Skin of body (tissue), 2 donors: ENCODE results near the gene CDAN1. TPM values are rescaled to one million over a fixed set of nuclear protein-coding genes. Genes with fewer than 3 reads are reported as not detected.
"Not testable (repeated sequence)": the region's sequence is repeated elsewhere in the genome, so short reads cannot be mapped to it uniquely, and the experiment has no call there.

ENCODE experiments used
- DNase-seq: peaks from one replicate; lab custom pipeline; 2025; lab: John Stamatoyannopoulos, UW
- total RNA-seq: library from RNA; depleted of rRNA; stranded (reverse); fragments of >200 nt; gene quantifications from one replicate; pipeline ENCODE4 v1.2.3, GENCODE V29; 2014

The CDAN1 gene
- total RNA-seq, 1 donor from 2014 or later, result 9.6 TPM

GRCh38 chr15:42707873-42708544 is 28.9 kb downstream of the CDAN1 start:
- no peak for DNase-seq

GRCh38 chr15:42707068-42707467 is 29.9 kb downstream of the CDAN1 start:
- DNase-seq, result no peak

GRCh38 chr15:42705336-42705735 is 31.6 kb downstream of the CDAN1 start:
- no peak for DNase-seq

GRCh38 chr15:42704492-42704926 is 32.4 kb downstream of the CDAN1 start:
- no peak for DNase-seq

- no peak for DNase-seq
Observed at GRCh38 chr15:42696626-42697025, 40.3 kb downstream of the CDAN1 start.

- DNase-seq, result no peak
Observed at GRCh38 chr15:42695527-42696071, 41.3 kb downstream of the CDAN1 start.

GRCh38 chr15:42694398-42694797 is 42.5 kb downstream of the CDAN1 start:
- DNase-seq, result no peak

GRCh38 chr15:42693942-42694341 is 43.0 kb downstream of the CDAN1 start:
- DNase-seq, result no peak

- DNase-seq, result no peak
Observed at GRCh38 chr15:42693496-42693895, 43.4 kb downstream of the CDAN1 start.

- DNase-seq, result no peak
Observed at GRCh38 chr15:42692997-42693396, 43.9 kb downstream of the CDAN1 start.

- no peak for DNase-seq
Observed at GRCh38 chr15:42692536-42692935, 44.4 kb downstream of the CDAN1 start.

GRCh38 chr15:42691770-42692169 is 45.2 kb downstream of the CDAN1 start:
- DNase-seq, result no peak

- DNase-seq, result no peak
Observed at GRCh38 chr15:42691308-42691707, 45.6 kb downstream of the CDAN1 start.

- DNase-seq, result no peak
Observed at GRCh38 chr15:42688301-42688700, 48.6 kb downstream of the CDAN1 start.

GRCh38 chr15:42687740-42688139 is 49.2 kb downstream of the CDAN1 start:
- DNase-seq, result no peak

GRCh38 chr15:42686281-42686680 is 50.6 kb downstream of the CDAN1 start:
- DNase-seq, result no peak

- no peak for DNase-seq
Observed at GRCh38 chr15:42681119-42681518, 55.8 kb downstream of the CDAN1 start.

GRCh38 chr15:42680142-42680482 is 56.8 kb downstream of the CDAN1 start:
- not testable (repeated sequence) for DNase-seq

- DNase-seq, result no peak
Observed at GRCh38 chr15:42679285-42680141, 57.4 kb downstream of the CDAN1 start.

GRCh38 chr15:42675021-42675420 is 61.9 kb downstream of the CDAN1 start:
- DNase-seq, result no peak

GRCh38 chr15:42674472-42674871 is 62.5 kb downstream of the CDAN1 start:
- DNase-seq, result no peak
